SU-DHL-6 (cell line): Measurements from ENCODE around the gene DCDC2C.

ENCODE experiments used
- CTCF ChIP-seq: fragments of 200-600 bp; sonication (generic); IDR thresholded peaks from one replicate; pipeline ENCODE4 v1.5.1; 2017; ENCODE audit warnings: antibody characterized with exemption, mild to moderate bottlenecking, low read length, moderate library complexity; ENCODE audit not compliant: insufficient read depth, poor library complexity, severe bottlenecking
- EZH2phosphoT487 ChIP-seq: fragments of 200-600 bp; sonication (generic), shearing (Covaris generic); conservative IDR thresholded peaks from 2 replicates; pipeline ENCODE4 v1.6.1; 2018; ENCODE audit warnings: mild to moderate bottlenecking, antibody characterized with exemption, low read length, moderate library complexity, mixed read lengths

GRCh38 chr2:3848776-3849175, 145.4 kb downstream of the DCDC2C start:
- TF ChIP-seq CTCF (no peak), EZH2phosphoT487 (no peak)
